GM12873 (cell line): ENCODE data around the gene GNPTG.

ENCODE experiments used
- CTCF ChIP-seq: IDR thresholded peaks from 2 replicates; pipeline ENCODE4 v1.5.1; 2012; ENCODE audit warnings: low read depth, mild to moderate bottlenecking, moderate library complexity, low read length, control low read depth; ENCODE audit not compliant: insufficient read depth; ENCODE audit errors: missing control alignments

The GNPTG gene

GRCh38 chr16:1338119-1338730, 13.5 kb upstream of the GNPTG start:
- TF ChIP-seq CTCF = peak; percentile 61

- no peak for TF ChIP-seq CTCF
These were observed 12.7 kb upstream of the GNPTG start for GRCh38 chr16:1338855-1339675.

- no peak for TF ChIP-seq CTCF
These were observed 10.8 kb upstream of the GNPTG start for GRCh38 chr16:1340730-1341494.

DNA sequence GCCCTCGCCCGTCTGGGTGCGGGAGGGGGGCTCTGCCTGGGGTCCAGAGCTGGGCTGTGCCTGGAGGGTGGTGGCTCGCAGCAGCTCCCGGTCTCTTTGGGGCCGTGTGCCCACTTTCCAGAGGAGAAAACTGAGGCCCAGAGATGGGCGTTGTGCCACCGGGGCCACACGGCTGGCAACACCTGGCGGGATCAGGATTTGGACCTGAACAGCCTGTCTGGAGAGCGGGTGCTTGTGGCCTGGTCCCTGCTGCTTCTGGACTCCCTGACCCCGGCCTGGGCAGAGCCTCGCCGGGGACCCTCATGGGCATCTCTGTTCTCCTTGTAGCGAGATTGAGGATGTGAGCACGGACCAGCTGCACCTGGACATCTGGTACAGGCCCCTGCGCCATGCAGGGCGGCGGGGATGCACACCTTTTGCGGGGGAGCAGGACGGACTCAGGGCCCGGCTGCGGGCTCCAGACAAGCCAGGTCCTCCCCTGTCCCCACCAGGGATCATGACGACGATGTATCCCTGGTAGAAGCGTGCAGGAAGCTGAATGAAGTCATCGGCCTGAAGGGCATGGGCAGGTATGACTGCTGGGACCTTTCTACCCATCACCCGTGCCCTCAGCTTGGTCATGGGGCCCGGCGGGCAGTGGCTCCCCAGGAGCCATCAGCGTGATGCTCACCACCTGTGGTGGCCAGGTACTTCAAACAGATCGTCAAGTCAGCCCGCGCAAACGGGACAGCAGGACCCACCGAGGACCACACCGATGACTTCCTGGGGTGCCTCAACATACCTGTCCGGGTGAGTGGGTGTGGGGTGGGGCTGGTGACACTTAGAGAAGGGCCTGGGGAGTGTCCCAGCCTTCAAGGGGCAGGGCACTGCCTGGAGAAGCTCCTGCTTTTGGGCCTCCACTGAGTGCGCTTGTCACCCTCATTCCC, 10.0 kb upstream of the GNPTG start:
- TF ChIP-seq CTCF = no peak

- TF ChIP-seq CTCF = peak; percentile 28
These were observed 9.0 kb upstream of the GNPTG start for GRCh38 chr16:1342526-1343427.

GRCh38 chr16:1343428-1344242, 8.1 kb upstream of the GNPTG start:
- TF ChIP-seq CTCF = no peak
